Type B pancreatic cell (in vitro differentiated cells): ENCODE measurements around the gene CAMKMT. TPM values are rescaled to one million over a fixed set of nuclear protein-coding genes. Genes with fewer than 3 reads are reported as not detected.

Source experiments
- DNase-seq: peaks from one replicate; pipeline ENCODE4 v3.0.0; 2021; ENCODE audit warnings: mixed read lengths; ENCODE audit not compliant: unreplicated experiment; ENCODE audit errors: extremely low spot score
- H3K27ac Mint-ChIP-seq: 2 replicates; pipeline ENCODE4 v1.8.0; 2021; ENCODE audit warnings: mild to moderate bottlenecking, mixed read lengths
- H3K27me3 Mint-ChIP-seq: 2 replicates; pipeline ENCODE4 v1.8.0; 2021; ENCODE audit warnings: mixed read lengths
- H3K36me3 Mint-ChIP-seq: 2 replicates; pipeline ENCODE4 v1.8.0; 2021; ENCODE audit warnings: mixed read lengths
- H3K4me1 Mint-ChIP-seq: one replicate; pipeline ENCODE4 v1.8.0; 2021; ENCODE audit warnings: mixed read lengths; ENCODE audit not compliant: unreplicated experiment
- H3K4me3 Mint-ChIP-seq: 2 replicates; pipeline ENCODE4 v1.8.0; 2021; ENCODE audit warnings: mild to moderate bottlenecking, mixed read lengths
- H3K9me3 Mint-ChIP-seq: 2 replicates; pipeline ENCODE4 v1.8.0; 2021; ENCODE audit warnings: mixed read lengths
- CTCF ChIP-seq: fragments of 200-600 bp; sonication (generic); conservative IDR thresholded peaks from 2 replicates; pipeline ENCODE4 v1.5.0; 2021; ENCODE audit warnings: antibody characterized with exemption, mild to moderate bottlenecking
- total RNA-seq: library from RNA; stranded (reverse); gene quantifications from 2 replicates; pipeline ENCODE4 v1.2.1, GENCODE V29; 2021; ENCODE audit warnings: low replicate concordance

Gene CAMKMT
- total RNA-seq, 1 donor from 2014 or later = 7.7 TPM

- H3K36me3 Mint-ChIP-seq = no peaks in the 10 kb centered on the region
- no peak overlapping the region for H3K27ac Mint-ChIP-seq
- H3K4me3 Mint-ChIP-seq = no peak overlapping the region
- no peaks in the 10 kb centered on the region for H3K27me3 Mint-ChIP-seq
- TF ChIP-seq CTCF = no peak
- H3K4me1 Mint-ChIP-seq = peaks cover 4% of the 10 kb centered on the region
- no peaks in the 10 kb centered on the region for H3K9me3 Mint-ChIP-seq
- DNase-seq = no peak
Measured at GRCh38 chr2:44569491-44569890, 207.7 kb downstream of the CAMKMT start.

GRCh38 chr2:44570271-44570670 is 208.5 kb downstream of the CAMKMT start:
- Mint-ChIP-seq H3K36me3 (no peaks in the 10 kb centered on the region), H3K27me3 (no peaks in the 10 kb centered on the region), H3K4me1 (peaks cover 4% of the 10 kb centered on the region), H3K9me3 (no peaks in the 10 kb centered on the region), H3K4me3 (no peak overlapping the region), H3K27ac (no peak overlapping the region)
- DNase-seq = no peak
- no peak for TF ChIP-seq CTCF

GRCh38 chr2:44570777-44571176 is 209.0 kb downstream of the CAMKMT start:
- H3K27ac Mint-ChIP-seq = no peak overlapping the region
- H3K9me3 Mint-ChIP-seq = no peaks in the 10 kb centered on the region
- H3K4me1 Mint-ChIP-seq = peaks cover 3% of the 10 kb centered on the region

GRCh38 chr2:44572196-44572900 is 210.6 kb downstream of the CAMKMT start:
- Mint-ChIP-seq H3K4me1 (no peaks in the 10 kb centered on the region), H3K9me3 (no peaks in the 10 kb centered on the region), H3K36me3 (no peaks in the 10 kb centered on the region), H3K27me3 (no peaks in the 10 kb centered on the region), H3K27ac (no peak overlapping the region), H3K4me3 (no peak overlapping the region)
- DNase-seq = no peak
- no peak for TF ChIP-seq CTCF

More at GRCh38 chr2:44570777-44571176, 209.0 kb downstream of the CAMKMT start:
- Mint-ChIP-seq H3K4me3 (no peak overlapping the region), H3K27me3 (no peaks in the 10 kb centered on the region), H3K36me3 (no peaks in the 10 kb centered on the region)
- no peak for DNase-seq
- no peak for TF ChIP-seq CTCF

- no peak overlapping the region for H3K27ac Mint-ChIP-seq
- H3K36me3 Mint-ChIP-seq = no peaks in the 10 kb centered on the region
- no peak for DNase-seq
- no peak overlapping the region for H3K4me3 Mint-ChIP-seq
- H3K27me3 Mint-ChIP-seq = no peaks in the 10 kb centered on the region
- H3K4me1 Mint-ChIP-seq = no peaks in the 10 kb centered on the region
- H3K9me3 Mint-ChIP-seq = no peaks in the 10 kb centered on the region
- TF ChIP-seq CTCF = no peak
Measured at GRCh38 chr2:44573996-44574395, 212.2 kb downstream of the CAMKMT start.
